ACHN (cell line): ENCODE results near the gene TUFM.
"Not testable (repeated sequence)": the region's sequence is repeated elsewhere in the genome, so short reads cannot be mapped to it uniquely, and the experiment has no call there.

Experiments used
- DNase-seq: peaks from one replicate; pipeline ENCODE4 v3.0.0-alpha.2; 2015
- in situ Hi-C: cut with HindIII; loops from 2 replicates; pipeline ENCODE4 v1.10.0; 2017; ENCODE audit warnings: low sequenced_read_pairs, low pct_ligation_motif_present, low pct_unique_long_range_greater_than_20kb

Gene TUFM

DNA sequence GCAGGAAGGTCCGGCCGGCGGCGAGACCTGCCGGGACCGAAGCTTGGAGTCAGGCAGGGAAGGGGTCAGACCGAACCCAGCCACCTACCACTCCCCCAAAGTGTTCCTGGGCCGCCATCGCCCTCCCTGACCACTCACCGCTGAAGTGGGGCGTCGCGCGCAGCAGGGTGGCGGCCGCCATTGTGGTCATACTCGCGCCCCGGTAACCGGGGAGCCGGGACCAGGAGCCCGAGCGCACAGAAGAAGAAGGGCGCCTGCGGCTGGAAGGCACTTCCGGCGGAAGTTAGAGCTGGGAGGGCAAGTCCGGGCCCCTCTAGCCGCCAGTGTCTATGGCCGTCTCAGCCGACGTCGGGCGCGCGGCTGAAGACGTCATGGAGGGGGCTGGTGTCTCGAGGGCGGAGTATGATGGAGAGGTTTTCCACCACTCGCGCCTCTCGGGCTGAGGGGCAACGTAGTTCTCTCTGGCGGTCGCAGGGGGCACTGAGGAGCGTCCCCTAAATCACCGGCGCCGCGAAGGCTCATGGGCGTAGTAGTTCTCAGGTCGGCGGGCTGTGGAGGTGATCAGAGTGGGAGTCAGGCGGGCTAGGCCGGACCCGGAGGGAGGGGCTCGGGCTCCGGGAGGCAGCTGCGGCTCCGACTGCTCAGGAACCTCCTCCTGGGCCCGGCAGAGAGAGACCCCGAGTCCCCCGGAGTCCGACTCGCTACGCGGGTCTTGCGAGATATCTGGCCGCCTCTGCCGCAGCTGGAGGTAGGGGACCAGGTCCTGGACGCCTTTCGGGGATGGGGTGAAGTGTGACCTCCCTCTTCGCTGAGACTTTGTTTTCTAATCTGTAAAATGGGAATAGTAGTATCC lies at the start of gene TUFM:
Gene TUFM, minus strand, starts transcription at position 269 of the 853 bp plus-strand sequence. Its CDS starts 79 bp downstream, at position 190.
- in situ Hi-C loops, result no loop called here
- peak; percentile 99 for DNase-seq

DNA sequence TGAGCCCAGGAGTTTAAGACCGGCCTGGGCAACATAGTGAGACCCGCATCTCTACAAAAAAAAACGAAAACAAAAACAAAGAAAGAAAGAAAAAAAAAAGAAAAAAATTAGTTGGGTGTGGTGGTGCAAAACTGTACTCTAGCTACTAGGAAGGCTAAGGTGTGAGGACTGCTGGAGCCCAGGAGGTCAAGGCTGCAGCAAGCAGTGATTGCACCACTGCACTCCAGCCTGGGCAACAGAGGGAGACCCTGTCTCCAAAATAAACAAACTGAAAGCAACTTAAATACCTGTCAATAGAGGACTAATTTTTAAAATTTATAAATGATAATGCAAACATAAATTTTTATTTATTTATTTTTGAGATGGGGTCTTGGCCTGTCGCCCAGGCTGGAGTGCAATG lies 49.5 kb upstream of the TUFM start:
- DNase-seq, result no peak
- in situ Hi-C loops, result no loop called here

- in situ Hi-C loops, result no loop called here
- no peak for DNase-seq
Measured at GRCh38 chr16:28893291-28893690, 47.1 kb upstream of the TUFM start.

GRCh38 chr16:28891964-28892890 lies 46.1 kb upstream of the TUFM start:
- in situ Hi-C loops, result no loop called here
- no peak for DNase-seq

GRCh38 chr16:28890355-28890754 lies 44.2 kb upstream of the TUFM start:
- DNase-seq, in situ Hi-C loops: not testable (repeated sequence)

- in situ Hi-C loops, result no loop called here
- DNase-seq, result no peak
Measured at GRCh38 chr16:28886945-28887344, 40.8 kb upstream of the TUFM start.

- in situ Hi-C loops, result no loop called here
- no peak for DNase-seq
Measured at GRCh38 chr16:28884045-28884444, 37.9 kb upstream of the TUFM start.

GRCh38 chr16:28883221-28883996 lies 37.3 kb upstream of the TUFM start:
- in situ Hi-C loops, result no loop called here
- DNase-seq, result no peak

- DNase-seq, result no peak
- in situ Hi-C loops, result no loop called here
Measured at GRCh38 chr16:28882551-28883160, 36.5 kb upstream of the TUFM start.

DNA sequence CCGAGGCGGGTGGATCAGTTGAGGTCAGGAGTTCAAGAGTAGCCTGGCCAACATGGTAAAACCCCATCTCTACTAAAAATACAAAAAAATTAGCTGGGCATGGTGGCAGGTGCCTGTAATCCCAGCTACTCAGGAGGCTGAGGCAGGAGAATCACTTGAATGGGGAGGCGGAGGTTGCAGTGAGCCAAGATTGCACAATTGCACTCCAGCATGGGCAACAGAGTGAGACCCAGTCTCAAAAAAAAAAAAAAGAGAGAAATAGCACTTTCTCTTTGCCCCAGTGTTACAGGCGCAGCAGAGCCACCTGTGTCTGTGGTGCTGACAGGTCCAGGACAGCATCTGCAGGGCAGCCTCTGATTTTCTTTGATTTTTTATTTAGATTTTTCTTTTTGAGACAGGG lies 35.4 kb upstream of the TUFM start:
- not testable (repeated sequence) for DNase-seq

DNA sequence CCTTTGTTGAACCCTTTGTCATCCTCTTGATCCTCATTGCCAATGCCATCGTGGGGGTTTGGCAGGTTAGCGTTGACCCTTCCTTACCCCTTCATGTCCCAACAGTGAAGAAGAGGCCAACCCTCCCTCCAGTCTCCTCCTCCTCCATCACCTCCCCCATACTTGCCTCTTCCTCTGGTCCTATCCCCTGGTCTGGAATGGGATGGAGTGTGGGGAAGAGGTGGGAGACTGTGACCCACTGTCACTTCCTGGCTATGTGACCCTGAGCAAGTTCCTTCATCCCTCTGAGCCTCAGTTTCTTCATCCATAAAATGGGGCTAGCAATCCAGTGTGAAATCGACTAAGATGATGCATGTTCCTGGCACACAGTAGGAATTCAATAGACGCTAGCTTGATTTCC lies 34.8 kb upstream of the TUFM start:
- in situ Hi-C loops, result no loop called here
- no peak for DNase-seq

More for the DNA sequence above, 35.4 kb upstream of the TUFM start:
- in situ Hi-C loops, result not testable (repeated sequence)

DNA sequence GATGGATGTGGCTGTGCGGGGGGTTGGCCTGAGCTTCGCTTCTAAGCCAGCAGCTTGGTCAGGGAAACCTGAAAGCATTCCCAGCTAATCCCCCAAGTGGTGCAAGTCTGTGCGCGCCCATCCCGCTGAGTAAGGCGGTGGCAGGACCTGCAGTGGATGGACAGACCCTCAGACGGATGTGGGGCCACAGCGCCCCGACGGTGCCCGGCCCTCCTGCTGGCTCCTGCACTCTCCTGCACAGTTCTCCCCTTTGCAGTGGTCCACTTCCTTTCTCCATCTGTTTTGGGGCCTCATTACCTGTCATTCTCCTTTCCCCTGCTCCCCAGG lies 34.4 kb upstream of the TUFM start:
- in situ Hi-C loops, result no loop called here
- DNase-seq, result no peak

DNA sequence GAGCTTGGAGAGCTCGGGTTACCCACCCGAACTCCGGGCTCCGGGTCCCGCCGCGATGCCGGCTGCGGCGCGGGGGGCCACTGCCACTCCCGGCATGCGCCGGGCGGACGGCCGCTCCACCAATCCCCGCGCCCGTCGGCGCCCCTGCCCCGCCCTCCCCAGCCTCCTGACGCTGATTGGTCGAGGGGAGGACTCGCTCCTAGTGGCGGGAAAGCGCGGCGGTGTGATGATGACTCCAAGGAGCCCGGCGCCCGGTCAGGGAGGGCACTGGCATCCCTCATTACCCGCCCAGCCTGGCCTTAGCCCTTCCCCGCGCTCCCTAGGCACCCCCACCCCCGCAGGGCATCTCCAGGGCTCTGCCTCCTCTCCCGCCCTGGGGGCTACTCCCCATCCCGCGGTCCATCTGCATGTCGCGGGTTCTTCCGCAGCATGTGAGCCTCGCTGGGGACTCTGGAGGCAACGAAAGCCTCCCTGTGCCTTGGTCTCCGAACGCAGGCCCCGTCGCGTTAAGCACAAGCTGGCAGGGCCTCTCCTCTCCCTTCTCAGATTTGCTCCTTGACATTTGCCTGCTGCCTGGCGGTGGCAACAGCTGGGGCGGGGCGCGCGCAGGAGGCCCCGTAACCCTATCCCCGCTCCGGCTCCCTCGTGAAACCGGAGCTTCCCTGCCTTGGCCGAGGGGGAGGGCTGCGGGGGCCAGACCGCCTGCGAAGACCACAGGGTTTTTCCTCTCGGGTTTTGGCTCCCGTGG lies 33.9 kb upstream of the TUFM start:
- in situ Hi-C loops, result no loop called here
- DNase-seq, result peak; percentile 93

DNA sequence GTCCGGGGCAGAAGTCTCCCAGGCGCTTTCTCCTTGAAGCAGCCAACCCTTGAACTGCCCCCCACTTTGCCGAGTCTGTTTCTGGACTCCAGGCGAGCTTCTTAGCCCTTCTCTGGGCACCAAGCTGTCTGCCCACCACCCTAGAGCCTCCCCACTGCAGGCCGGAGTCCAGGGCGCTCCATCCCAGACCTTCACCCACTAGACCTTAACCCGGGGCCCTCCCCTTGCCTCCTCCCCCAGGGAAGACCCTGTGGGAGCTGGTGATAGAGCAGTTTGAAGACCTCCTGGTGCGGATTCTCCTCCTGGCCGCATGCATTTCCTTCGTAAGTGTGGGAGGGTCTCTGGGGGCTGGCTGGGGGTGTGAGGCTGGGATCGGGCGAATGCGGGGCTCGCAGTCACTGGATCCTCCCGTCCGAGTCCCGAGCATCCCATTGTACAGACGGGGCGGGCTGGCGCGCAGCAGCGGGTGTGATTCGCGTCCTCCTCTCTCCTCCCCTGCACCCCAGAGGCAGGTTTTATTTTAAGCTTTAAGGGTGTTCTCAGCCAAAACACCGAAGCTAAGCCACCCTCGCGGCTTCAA lies 33.2 kb upstream of the TUFM start:
- in situ Hi-C loops, result no loop called here
- no peak for DNase-seq

DNA sequence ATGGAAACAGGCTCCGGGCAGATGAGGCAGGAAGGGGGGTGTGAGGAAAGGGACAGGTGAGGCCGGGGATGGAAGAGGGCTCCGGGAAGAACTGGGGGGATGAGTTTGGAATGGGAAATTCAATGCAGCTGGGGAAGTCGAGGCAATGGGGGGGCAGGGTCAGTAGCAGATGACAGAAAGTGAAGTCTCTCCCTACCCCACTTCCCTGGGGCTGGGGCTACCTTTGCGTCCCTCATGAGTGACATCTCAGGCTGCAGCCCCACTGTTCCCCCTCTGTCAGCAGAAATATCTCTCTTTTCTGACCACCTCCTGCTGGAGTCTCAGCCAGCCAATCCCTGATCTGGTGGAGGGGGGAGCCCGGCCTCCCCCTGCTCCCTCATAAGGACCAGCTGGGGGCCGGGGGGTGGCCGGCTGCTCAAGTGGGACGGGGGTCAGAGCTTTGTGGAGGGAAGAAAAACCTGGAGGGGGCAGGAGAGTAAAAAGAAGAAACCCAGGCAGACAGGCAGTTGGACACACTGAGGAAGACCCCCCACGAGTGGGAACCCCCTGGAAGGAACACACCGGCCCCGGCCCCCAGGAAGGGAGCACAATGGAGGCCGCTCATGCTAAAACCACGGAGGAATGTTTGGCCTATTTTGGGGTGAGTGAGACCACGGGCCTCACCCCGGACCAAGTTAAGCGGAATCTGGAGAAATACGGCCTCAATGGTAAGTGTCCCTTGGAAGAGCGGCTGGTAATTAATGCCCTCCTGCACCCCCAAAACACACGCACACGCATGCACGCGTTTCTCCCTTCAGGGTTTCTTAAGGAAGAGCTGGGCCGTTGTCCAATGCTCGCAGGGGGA lies 32.2 kb upstream of the TUFM start, which contains the start of gene ATP2A1:
Gene ATP2A1, plus strand, starts transcription at position 406 of the 844 bp plus-strand sequence. Its CDS starts 184 bp downstream, at position 590.
- no peak for DNase-seq
- in situ Hi-C loops, result no loop called here

DNA sequence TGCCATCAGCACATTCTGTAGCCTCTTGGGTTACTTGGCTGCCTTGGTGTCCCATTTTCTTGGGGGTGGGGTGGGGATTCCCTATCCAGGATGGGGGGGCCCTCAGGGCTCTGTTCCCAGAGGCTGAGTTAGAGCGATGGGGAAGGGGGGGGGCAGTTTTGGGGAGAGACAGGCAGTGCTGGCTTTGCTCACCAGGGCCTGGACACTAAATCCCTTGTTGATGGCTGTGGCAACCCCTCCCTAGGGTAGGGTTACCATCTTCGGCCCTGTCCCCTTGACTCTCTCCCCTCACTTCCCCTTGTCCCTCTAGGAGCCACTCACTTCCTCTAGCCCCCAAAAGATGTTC lies 31.5 kb upstream of the TUFM start:
- no peak for DNase-seq
- in situ Hi-C loops, result no loop called here
